Transverse colon (tissue), 4 donors: ENCODE results near the gene CAPN7. TPM values are rescaled to one million over a fixed set of nuclear protein-coding genes. Genes with fewer than 3 reads are reported as not detected.
A peak's percentile ranks its signal among the peaks of the same experiment; 100 is the strongest.

Experiments
- DNase-seq: peaks from one replicate; pipeline ENCODE4 v3.0.0-alpha.2; 2019
- H3K27ac ChIP-seq, 4 donors: fragments of 200-600 bp; sonication (generic); 2 replicates each; pipeline ENCODE4 v1.5.1; 2016 to 2018; ENCODE audit warnings: inconsistent platforms in 4 of 4
- H3K27me3 ChIP-seq: fragments of 200-600 bp; sonication (generic); 2 replicates; pipeline ENCODE4 v1.5.1; 2017; ENCODE audit warnings: inconsistent platforms
- H3K36me3 ChIP-seq, 4 donors: fragments of 200-600 bp; sonication (generic); 2 replicates each; pipeline ENCODE4 v1.5.1; 2017 to 2019; ENCODE audit warnings: inconsistent platforms in 4 of 4
- H3K4me1 ChIP-seq, 4 donors: fragments of 200-600 bp; sonication (generic); 2 replicates each; pipeline ENCODE4 v1.5.1; 2017 to 2020; ENCODE audit warnings: inconsistent platforms in 4 of 4
- H3K4me3 ChIP-seq, 4 donors: fragments of 200-600 bp; sonication (generic); 1 replicate in 1 of 4; 2 replicates in 3 of 4; pipeline versions ENCODE4 v1.5.1 to v1.6.1; 2017 to 2019; ENCODE audit warnings: inconsistent platforms in 4 of 4
- H3K9me3 ChIP-seq, 2 donors: fragments of 200-600 bp; sonication (generic); 2 replicates each; pipeline ENCODE4 v1.5.1; 2017 to 2019; ENCODE audit warnings: inconsistent platforms in 2 of 2
- CTCF ChIP-seq, 5 experiments: fragments of 200-600 bp in 3 of 5; fragments of 450-650 bp in 2 of 5; sonication (generic) in 3 of 5; IDR thresholded peaks; 1 replicate in 2 of 5; 2 replicates in 3 of 5; pipeline ENCODE4 v1.5.1; 2016 to 2017; ENCODE audit warnings: antibody characterized with exemption in 5 of 5, inconsistent platforms in 3 of 5, mild to moderate bottlenecking in 2 of 5, moderate library complexity in 1 of 5
- EP300 ChIP-seq: sonication (generic); formaldehyde crosslinking; IDR thresholded peaks from one replicate; pipeline ENCODE4 v1.6.1; 2017; ENCODE audit warnings: antibody characterized with exemption, low read depth
- POLR2A ChIP-seq: fragments of 450-650 bp; IDR thresholded peaks from one replicate; pipeline ENCODE4 v1.6.1; 2016; ENCODE audit warnings: antibody characterized with exemption, mild to moderate bottlenecking, moderate library complexity
- POLR2AphosphoS5 ChIP-seq, 3 donors: sonication (generic); formaldehyde crosslinking; IDR thresholded peaks; one replicate each; pipeline ENCODE4 v1.6.1; 2016; ENCODE audit warnings: antibody characterized with exemption in 3 of 3
- WGBS, 2 donors: methylation state at CpG; one replicate each; pipeline ENCODE4 v1.1.5; 2018; ENCODE audit warnings: low coverage in 1 of 2; 5-methylcytosine and 5-hydroxymethylcytosine counted together
- in situ Hi-C, 4 donors: fragments of 200-750 bp; cut with MboI; loops; one replicate each; pipeline versions ENCODE4 v1.15.0 to v1.15.1; 2017; ENCODE audit warnings: low sequenced_read_pairs in 3 of 4, low pct_ligation_motif_present in 1 of 4, low pct_unique_long_range_greater_than_20kb in 1 of 4
- intact Hi-C: fragments of 100-400 bp; cut with DNase I; formaldehyde crosslinking; loops from one replicate; pipeline ENCODE4 v1.15.1; 2023; ENCODE audit warnings: low total_unique reads
- total RNA-seq, 4 donors: library from RNA; depleted of rRNA; stranded (reverse); fragments of >200 nt; gene quantifications; one replicate each; pipeline ENCODE4 v1.1.0, GENCODE V29; 2016

The CAPN7 gene
- total RNA-seq, 4 donors from 2014 or later, result 12.1 to 78.4 (median 48.8) TPM

- 87 to 95% methylated on average over 4 of the region's 4 CpGs for WGBS, 2 donors
- no peak for DNase-seq
- intact Hi-C loops (no loop called here), in situ Hi-C loops (no loop called here)
- no peak overlapping the region for H3K27ac ChIP-seq
- peaks cover 0 to 5% (median 0%) of the 10 kb centered on the region in 4 donors for H3K4me1 ChIP-seq
- H3K36me3 ChIP-seq, result peaks cover 0 to 81% (median 17%) of the 10 kb centered on the region in 4 donors
- H3K27me3 ChIP-seq, result no peaks in the 10 kb centered on the region
- TF ChIP-seq CTCF (IDR thresholded peaks at IDR 0.05), result no peak
- no peak for TF ChIP-seq POLR2AphosphoS5 (IDR thresholded peaks at IDR 0.05)
- no peak for TF ChIP-seq POLR2A
- TF ChIP-seq EP300, result no peak
- no peaks in the 10 kb centered on the region for H3K9me3 ChIP-seq
- no peak overlapping the region for H3K4me3 ChIP-seq
These were observed 23.2 kb downstream of the CAPN7 start for GRCh38 chr3:15229262-15229661.

- no peaks in the 10 kb centered on the region for H3K27me3 ChIP-seq
- intact Hi-C loops (no loop called here), in situ Hi-C loops (no loop called here)
- H3K4me3 ChIP-seq, result no peak overlapping the region
- peaks cover 0 to 4% (median under 1%) of the 10 kb centered on the region in 4 donors for H3K4me1 ChIP-seq
- peaks cover 0 to 74% (median 26%) of the 10 kb centered on the region in 4 donors for H3K36me3 ChIP-seq
- no peak for TF ChIP-seq EP300
- peak in 2 of 5 experiments; percentile 8 to 16 for TF ChIP-seq CTCF (IDR thresholded peaks at IDR 0.05)
- WGBS, 2 donors, result 75 to 97% methylated on average over 1 of the region's 1 CpG
- no peaks in the 10 kb centered on the region for H3K9me3 ChIP-seq
- DNase-seq, result no peak
- H3K27ac ChIP-seq, result no peak overlapping the region
These were observed 35.3 kb downstream of the CAPN7 start for GRCh38 chr3:15241341-15241740.

DNA sequence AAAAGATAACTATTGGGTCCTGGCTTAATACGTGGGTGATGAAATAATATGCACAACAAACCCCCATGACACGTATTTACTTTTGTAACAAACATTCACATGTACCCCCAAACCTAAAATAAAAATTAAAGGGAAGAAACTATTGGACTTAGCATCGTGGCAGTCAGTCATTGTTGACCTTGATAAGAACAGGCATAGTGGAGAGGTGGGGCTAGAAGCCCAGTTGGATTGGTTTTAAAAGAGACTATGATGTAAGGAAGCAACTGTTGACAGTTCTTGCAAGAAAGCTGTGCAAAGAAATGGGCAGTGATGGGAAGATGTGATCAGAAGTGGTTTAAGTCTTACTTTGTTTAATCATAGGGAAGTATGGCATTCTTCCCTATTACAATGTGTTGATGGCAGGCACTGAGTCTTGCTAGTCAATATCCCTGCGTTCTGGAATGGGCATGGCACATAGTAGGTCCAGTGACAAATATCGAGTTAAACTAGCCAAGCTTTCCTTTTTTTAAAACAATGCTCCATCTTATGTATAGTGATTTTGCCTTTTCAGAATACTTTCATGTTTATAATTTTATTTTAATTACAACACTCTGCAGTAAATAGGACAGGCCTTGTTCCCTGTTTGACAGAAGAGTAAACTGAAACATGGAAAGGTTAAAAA is 37.9 kb downstream of the CAPN7 start:
- in situ Hi-C loops, result no loop called here
- H3K9me3 ChIP-seq, result no peaks in the 10 kb centered on the region
- H3K27ac ChIP-seq, result no peak overlapping the region
- H3K27me3 ChIP-seq, result no peaks in the 10 kb centered on the region
- 82 to 83% methylated on average over 5 of the region's 5 CpGs for WGBS, 2 donors
- intact Hi-C loops, result no loop called here
- peaks cover 0 to 10% (median 4%) of the 10 kb centered on the region in 4 donors for H3K4me1 ChIP-seq
- H3K4me3 ChIP-seq, result no peak overlapping the region
- H3K36me3 ChIP-seq, result peaks cover 0 to 81% (median 33%) of the 10 kb centered on the region in 4 donors
- no peak for DNase-seq
- no peak for TF ChIP-seq CTCF (IDR thresholded peaks at IDR 0.05)
- no peak for TF ChIP-seq POLR2A
- no peak for TF ChIP-seq EP300
- TF ChIP-seq POLR2AphosphoS5 (IDR thresholded peaks at IDR 0.05), result no peak

DNA sequence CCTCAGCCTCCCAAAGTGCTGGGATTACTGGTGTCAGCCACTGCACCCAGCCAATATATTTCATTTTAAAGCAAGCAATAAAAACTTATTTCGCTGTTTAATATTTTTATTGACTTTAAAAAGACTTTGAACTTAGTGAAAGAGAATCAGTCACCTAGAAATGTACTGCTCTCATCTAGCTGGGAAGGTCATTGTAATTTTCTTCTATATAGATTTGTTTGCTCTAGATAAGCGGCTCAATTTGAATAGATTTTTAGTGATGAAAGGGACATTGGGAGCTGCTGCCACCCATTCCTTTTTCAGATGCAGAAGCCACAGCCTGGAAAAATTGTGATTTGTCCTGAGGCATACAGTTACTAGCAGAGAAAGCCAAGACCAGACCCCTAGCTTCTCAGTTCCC is 40.1 kb downstream of the CAPN7 start:
- DNase-seq, result no peak
- intact Hi-C loops, result no loop called here
- H3K27ac ChIP-seq, result no peak overlapping the region

More for the DNA sequence above, 40.1 kb downstream of the CAPN7 start:
- in situ Hi-C loops, result no loop called here
- H3K36me3 ChIP-seq, result peaks cover 0 to 90% (median 38%) of the 10 kb centered on the region in 4 donors
- H3K27me3 ChIP-seq, result no peaks in the 10 kb centered on the region
- WGBS, 2 donors, result 58 to 67% methylated on average over 2 of the region's 2 CpGs
- H3K4me3 ChIP-seq, result no peak overlapping the region
- TF ChIP-seq CTCF (IDR thresholded peaks at IDR 0.05), result no peak
- TF ChIP-seq EP300, result no peak
- no peak for TF ChIP-seq POLR2A
- TF ChIP-seq POLR2AphosphoS5 (IDR thresholded peaks at IDR 0.05), result no peak
- H3K9me3 ChIP-seq, result no peaks in the 10 kb centered on the region
- peaks cover 0 to 10% (median 4%) of the 10 kb centered on the region in 4 donors for H3K4me1 ChIP-seq
